CMK (cell line): ENCODE results near the gene MAML2.

Source experiments
- DNase-seq: peaks from one replicate; pipeline ENCODE4 v3.0.0-alpha.2; 2010; ENCODE audit warnings: low read depth

Gene MAML2

DNA sequence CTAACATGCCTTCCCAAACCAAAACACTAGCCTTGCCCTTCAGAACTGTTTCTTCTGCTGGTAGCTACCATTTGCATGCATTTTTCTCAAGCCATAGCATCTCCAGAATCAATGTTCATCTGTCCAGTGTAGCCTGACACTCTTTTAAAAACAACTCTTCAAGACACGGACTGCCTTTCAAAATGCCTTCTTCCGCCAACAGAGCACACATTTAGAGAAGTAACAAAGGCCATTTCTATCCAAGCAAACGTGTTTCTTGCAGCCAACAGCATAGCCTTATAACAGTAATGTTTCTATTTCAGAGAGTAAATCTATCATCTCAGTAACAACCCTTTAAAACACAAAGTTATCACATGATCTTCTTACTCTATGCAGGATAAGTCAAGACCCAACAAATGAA, 275.8 kb downstream of the MAML2 start:
- no peak for DNase-seq

DNA sequence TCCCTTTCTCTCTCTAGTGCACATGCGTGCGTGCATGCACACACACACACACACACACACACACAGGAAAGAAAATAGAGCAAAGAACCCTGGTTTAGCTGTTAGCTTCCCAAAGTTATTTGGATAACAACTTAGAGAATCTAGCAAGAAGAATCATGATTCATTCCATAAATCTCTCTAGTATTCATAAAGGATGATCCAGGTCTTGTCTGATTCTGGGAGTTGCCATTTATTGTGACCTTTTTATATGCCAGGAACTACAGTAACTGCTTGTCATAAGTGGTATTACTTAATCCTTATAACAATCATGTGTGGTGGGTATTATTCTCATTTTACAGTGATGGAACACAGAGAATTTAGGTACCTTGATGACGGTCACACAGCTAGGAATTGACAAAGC, 277.6 kb downstream of the MAML2 start:
- no peak for DNase-seq

DNA sequence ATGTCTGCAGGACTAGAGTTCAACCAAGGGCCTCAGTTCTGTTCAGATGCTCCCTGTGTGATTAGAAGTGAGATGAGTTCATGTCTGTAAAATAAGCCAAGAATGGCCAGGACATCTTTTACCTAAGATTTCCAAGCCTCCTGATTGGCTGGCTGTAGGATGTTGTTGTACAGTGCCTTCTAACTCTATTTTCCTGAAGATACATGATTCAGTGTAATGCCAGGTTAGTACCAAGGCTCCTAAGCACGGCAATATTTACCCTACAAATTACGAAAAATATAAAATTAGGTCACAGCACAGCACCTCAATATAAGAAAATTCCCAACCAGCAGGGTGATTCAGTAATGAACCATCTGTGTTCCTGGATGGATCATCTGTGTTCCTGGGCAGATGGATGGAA, 279.1 kb downstream of the MAML2 start:
- no peak for DNase-seq

DNA sequence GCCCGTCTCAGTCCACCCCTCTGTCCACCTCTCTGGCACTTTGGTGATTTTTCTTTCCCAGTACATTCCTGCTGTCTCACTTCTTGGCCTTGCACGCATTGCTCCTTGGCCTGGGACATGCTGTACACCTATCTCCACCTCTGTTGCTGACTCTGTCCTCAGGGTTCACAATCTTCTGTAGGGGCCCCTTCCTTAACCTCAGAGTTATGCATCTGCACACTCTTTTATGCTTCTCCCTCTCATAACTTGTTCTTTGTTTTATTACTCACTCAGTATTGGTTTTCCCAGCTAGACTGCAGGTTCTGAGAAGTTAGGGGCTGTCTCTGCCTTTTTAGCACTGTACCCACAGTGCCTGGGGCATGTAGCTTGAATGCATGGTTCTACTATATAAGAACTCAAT, 279.9 kb downstream of the MAML2 start:
- no peak for DNase-seq

DNA sequence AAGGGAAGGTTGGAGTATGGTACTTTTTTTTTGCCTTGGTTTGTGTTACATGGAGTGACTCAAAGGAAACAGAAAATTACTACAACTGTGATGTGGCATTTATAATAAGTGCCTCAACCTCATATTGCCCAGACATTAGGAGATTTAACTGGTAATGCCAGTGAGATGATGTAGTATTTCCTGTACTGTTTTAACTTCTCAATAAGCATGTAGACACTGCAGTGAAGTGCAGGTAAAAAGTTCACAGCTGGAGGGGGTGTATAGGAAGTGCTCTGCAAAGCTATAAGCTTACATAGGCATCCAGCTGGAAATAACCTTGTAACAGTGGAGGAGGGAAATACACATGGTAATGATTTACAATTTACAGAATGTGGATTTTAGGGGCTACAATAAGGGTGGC, 280.9 kb downstream of the MAML2 start:
- DNase-seq: no peak

DNA sequence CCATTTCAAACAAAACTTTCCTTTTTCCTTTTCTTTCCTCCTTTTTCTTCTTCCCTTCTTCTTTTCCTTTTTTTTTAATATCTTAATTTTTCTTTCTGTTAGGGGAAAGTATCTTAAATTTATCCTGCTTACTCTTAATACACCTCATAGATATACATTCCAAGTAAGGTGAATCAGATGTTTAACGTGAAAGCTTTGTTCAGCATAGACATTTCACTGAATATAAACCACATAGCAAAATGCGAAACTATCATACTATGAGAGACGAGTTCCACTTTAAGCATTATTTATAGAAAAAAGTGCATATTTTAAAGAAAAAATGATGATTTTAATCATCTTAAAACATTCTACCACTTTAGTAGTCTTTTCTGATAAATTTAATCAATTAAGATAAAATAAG, 281.3 kb downstream of the MAML2 start:
- no peak for DNase-seq

DNA sequence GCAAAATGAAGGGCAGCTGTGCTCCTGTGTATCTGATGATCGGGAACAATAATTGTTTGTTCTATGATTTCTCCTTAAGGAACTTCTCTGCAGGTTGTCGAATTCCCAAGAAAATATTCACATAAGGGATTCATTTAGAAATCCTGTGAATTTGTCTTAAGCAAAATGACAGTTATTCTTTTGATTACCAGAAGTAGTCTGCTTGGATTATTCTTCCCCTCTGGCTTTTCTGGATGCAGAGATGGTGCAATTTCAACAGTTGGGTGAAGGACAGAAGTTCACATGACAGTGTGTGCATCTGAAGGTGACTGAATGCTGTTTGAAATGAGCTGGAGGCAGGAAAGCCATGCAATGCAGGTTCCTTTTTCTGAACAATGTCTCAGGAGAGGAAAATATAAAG, 281.9 kb downstream of the MAML2 start:
- DNase-seq: no peak

DNA sequence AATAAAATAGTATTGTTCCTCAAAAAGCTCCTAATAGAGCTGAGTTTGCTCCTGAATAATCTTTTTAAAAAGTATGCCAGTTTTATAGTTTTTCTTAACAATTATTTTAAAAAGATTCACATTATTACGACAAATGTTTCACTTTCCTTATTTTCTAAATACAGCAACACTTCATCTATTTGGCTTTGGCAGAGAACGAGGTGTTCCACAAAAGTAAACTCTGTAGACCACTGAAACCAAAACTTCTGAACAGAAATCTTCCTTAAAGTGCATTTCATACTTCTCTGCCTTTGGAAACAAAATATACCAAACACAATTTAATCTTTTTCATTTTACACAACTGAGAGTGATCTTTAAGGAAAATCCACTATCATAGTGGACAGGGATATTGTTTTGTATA, 285.5 kb downstream of the MAML2 start:
- DNase-seq: no peak

DNA sequence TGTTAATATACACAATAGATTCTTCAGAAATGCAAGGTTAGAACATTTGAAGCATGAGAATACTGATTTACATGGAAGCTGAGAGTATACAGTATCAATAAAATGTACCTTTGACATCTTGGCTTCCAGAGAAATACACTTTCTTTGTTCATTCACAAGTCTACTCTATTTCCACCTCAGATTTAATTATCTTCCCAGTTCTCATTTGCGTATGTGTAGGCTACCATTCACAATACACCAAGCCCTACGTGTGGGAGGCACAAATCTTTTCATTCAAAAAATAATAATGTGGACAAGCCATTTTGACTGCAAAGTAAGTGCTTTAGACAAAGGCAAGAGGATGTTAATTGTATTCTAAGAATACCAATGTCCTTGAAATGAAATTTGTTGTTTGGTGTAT, 286.4 kb downstream of the MAML2 start:
- no peak for DNase-seq

DNA sequence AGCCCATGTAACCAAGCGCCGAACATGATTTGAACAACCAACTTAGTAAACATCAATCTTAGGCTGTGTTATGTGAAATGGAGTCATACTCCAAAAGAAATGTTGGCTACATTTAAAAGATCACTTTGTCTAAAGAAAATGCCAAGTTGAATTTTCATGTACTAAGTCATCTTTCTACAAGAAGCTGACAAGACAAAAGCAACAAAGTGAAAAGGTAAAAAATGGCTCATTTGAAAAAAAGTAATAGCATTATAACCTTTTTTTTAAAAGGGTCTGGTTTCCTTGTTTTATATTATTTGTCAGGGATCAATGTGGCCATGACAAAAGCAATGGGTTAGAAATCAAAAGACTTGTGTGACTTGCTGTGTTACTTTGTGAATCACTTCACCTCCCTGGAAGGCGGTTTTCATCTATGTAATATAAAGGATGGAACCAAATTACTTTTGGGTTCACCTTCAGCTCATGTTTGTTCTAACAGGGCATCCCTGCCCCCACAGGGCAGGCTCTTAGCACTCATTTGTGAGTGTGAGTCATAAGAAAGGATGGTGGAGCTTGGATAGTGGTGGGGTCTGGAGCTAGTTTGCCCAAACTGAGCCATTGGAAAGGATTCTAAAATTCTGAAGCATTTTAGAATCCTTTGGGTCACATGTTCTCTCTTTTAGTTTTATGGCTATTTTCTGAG, 287.1 kb downstream of the MAML2 start:
- DNase-seq: no peak

DNA sequence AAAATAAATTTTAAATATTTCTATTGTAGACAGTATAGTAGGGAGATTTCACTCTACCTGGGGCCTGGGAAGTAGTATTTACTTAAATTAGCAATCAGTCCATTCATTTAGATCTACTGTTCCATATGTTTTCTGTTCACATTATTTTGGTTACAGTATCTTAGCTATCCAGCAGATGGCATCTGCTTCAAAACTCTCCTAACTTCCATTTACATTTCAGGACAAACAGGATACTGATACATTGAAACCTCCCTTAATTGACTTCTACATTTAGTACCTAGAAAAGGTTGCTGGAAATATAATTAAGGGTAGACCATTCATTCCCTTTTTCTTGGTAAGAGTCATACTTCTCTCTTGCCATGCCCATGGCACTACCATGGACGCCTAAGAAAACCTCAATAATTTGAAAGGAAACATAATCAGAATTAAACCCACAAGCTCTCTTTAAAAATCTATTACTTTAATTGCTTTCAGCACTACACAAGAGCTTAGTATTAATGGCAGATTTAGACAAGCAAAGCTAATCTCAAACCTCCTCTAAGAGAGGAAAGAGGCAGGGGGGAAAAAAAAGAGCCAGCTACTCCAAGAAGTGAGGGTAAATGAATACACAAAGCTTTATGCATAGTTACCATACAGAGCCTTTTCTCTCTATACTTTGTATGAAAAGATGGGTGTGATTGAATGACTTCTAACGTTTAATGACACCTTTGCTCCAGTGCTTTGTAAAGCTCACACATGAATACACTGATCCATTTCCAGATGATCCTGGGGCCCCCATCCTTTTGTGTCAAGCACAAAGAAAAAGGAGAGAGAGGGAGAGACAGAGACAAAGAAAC, 287.9 kb downstream of the MAML2 start:
- no peak for DNase-seq

DNA sequence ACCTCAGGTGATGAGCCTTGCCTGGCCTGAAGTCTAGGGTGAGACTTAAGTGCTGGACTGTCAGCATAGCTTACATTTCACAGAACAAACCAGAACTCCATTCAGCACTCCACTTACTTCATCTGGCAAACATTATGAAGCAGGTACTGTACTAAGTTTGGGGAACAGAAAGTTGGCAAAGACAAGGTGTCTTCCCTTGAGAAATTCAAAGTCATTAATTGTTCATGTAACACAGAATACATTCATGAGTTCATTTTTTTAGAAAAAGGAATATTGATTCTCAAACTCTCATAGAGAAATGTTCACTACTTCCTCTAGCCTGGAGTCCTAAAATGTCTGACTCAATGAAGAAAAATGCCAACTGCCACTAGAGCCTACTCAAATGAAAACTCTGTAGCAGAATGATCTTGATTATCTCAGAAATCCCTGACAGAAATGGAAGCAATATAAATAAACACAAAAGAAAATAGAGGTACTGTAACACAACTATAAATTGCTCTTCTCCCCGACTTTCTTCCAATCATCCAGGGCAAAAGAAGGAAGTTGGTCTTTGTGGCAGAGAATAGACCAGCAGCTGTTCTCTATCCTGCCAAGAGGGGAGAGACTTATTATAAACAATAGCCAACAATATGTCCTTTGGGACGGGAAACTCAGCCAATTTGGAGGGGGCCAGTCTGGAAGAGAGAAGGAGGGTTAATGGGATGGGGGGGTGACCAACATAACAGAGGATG, 289.9 kb downstream of the MAML2 start:
- no peak for DNase-seq

DNA sequence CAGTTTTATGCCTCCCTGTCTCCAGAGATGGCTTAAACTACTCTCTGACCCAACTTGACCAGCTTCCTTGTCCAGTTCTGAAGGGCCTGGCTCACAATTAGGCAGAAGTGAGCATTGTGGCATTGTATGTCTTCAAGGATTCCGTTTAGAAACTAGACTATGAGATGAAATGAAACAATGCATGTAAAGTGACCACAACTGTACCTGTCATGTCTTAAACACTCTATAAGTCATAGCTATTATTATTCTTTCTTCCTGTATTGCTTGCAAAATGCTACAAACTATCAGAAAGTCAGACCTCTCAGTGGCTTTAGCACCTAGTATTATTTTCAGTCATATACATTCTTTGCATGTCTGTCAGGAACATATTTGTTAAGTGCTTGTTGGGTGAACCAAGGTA, 291.2 kb downstream of the MAML2 start:
- DNase-seq: no peak

DNA sequence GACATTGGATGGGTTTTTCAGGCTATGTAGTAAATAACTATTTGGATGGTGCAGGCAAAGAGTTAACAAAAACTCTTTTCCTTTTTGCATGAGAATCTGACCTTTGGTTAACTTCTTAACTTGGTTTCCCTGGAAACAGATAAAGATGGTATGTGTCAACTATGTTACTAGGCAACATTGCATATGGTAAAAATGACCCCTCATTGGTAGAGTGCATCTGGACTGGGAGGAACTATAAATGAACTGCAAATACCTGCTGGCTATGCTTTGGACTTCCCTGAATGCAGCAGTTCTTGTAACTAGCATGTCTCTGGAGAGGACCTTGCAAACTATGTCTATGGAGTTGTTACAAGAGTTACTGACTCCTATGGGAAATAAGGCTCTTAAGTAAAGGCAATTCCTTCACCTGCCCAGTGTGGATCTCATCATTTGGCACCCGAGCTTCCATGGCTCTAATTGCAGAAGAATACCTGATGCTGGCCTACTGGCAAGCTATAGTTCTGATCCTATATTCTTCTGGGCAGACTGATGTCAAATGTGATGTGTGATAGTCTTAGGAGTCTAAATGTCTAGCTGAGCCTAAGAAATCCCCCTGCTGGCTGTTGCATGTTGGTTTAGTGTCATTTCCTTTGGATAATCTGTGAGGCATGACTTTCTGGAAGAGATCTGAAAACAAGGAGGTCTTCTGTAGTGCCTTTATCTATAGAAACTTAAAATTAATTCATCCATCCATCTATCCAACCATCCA, 292.4 kb downstream of the MAML2 start:
- no peak for DNase-seq

DNA sequence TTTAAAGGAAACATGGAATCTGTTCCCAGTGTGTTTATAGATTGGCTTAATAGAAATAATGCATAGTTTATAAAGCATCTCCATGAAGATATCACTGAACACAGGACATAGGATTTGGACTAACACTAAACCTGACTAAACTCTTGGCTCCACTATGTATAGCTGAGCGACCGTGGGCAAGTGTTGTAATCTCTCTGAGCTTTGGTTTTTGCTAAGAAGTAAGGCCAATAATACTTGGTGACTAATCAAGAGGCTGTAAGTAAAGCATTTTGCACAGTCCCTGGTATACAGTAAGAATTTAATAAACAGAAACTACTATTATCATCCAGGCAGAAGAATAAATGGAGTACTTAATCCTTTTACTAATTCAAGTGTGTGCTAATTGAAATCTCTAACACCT, 293.6 kb downstream of the MAML2 start:
- no peak for DNase-seq

DNA sequence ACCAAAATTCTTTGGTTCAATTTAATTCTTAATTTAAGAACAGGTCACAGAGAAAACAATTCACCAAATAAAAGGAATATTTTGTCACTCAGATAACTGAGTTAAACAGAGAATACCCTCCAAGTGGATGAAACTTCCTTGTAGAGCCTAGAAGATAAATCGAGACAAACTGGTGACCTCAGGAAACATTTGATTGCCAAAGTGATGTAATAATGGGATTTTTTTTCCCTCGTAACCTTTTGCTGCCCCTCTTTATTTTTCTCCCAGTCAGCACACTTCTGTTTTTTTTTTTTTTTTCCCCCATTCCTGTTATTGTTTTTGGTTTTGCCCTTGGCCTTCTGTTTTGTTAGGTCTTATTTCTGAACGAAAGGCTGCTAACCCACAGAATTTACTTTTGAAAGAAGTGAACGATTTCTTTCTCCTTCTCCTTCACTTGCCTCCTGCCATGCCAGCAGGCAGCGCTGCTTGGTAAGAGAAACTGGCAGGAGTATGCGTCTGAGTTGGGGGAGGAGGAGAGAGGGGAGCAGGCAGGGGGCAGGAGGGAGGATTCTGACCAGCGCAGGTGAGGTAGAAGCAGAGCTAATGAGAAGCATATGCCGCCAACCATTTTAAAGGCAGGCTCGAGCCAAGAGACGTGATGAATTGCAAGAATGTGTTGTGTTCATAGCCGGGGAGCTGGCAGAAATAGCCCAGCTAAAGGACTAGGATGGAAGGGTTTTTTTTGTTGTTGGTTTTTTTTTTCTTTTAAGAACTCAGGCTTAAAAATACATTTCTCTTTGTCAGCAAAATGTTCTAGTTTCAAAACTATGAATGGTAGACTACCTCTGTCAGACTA, 297.2 kb downstream of the MAML2 start:
- DNase-seq: no peak

DNA sequence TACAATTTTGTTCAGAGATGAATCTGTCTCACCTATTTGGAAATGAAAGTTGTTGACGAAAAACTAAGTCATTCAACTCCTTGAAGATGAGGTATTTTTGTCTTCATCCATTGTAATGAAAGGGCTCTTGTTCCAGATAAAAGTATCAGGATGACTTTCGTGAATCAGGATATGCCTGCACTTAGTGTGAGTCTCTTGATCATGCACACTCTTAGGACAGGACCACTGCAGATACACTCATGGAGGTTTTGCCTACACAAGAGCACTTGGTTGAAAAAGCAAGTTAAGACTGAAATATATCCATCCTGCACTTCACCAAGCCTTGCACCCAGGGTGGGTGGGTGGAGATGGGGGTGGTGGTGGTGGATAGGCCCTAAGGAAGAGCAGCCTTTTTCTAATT, 298.2 kb downstream of the MAML2 start:
- no peak for DNase-seq

DNA sequence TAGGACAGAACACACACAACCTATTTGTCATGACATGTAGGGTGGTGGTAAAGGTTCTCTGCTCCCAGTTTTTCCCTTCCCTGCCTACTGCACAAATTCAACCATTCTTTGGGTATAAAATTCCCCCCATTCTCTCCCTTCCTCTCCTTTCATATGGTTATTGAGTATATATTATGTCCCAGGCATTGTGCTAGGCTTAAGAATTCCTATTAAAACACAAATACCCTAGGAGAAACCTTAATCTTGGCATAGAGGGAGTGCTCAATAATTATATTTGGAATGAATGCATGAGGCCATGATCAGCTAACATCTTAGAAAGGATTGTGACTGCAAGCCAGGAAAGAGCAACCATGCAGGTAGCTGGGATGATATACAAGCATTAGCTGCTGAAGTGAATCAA, 298.7 kb downstream of the MAML2 start:
- DNase-seq: no peak

DNA sequence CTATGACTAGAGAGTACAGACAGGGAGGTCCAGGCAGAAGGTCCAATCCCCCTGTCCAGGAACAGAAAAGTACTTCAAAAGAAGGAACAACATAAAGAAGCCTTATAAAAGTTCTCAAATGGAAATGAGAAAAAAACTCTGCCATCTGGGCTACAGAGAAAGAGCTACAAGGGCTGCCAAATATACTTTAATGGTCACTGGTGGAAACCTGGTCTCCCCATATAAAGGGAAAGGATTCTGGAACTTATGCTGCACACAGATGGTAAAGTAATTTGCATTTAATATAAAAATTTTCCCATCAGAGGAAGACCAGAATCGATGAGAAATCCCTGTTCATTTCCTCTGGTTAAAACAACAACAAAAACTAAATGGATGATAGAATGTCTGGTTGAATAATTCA, 299.7 kb downstream of the MAML2 start:
- DNase-seq: no peak

DNA sequence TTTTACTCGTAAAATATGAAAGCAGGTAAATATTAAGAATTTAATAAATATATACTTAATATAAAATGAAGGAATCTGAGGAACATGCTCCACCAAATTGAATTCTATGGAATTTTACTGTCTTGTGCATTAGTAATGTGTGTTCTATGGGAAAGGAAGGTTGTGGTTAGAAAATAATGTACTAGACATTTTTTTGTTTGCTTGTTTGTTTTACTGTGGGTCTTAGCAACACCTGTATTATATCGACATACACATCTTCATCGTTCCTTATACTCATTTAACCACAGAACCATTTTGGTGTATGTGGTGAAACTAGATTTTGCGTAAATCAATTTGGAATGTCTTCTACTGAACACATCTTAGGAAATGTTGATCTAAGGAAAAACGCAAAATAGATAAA, 304.9 kb downstream of the MAML2 start:
- no peak for DNase-seq

DNA sequence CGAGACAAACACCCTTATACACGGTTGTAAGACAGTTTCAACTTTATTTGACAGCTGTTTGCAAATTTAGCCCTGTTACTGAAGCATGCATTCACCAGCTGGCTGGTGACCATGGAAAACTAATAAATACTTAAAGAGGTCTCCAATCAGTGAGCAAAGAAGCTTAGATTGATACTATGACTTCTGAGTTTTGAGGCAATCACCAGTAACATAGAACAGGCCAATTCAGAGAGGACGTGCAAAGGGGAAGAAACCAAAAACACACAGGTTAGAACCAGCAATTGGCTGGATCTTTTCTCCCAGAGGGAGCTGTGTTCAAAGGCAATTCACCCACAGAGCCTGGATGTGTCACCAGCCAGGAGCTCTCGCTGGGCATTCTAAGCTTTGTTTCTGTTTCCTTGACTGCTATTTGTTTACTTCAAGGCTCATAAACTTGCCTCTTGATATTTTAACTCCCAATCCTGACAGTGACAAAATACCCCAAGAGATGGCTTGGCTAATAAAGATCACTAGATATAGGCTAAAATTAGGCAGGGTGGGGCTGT, 305.5 kb downstream of the MAML2 start:
- no peak for DNase-seq
